HG03520 (cell line): ENCODE results near the gene PAX5.

Experiments
- ATAC-seq: cut with Tn5 transposase; IDR thresholded peaks from one replicate; pipeline ENCODE4 v1.9.1; 2021; ENCODE audit warnings: mild to moderate bottlenecking, moderate library complexity; ENCODE audit not compliant: unreplicated experiment

Gene PAX5

DNA sequence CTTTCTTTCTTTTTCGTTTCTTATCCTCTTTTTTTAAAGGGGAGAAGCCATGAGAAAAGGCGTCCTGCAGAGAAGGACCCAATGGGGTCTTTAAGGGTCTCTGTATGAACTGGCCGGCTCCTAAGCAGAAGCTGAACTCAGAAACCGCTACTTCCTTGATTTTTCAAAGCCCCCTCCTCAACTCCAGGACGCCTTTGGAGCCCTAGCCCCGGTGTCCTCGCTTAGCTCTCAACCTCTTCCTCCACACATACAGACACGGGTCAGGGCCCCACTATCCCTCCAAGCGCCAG lies 8.3 kb downstream of the PAX5 start:
- ATAC-seq = no peak

GRCh38 chr9:37025071-37025822 lies 8.8 kb downstream of the PAX5 start:
- no peak for ATAC-seq

DNA sequence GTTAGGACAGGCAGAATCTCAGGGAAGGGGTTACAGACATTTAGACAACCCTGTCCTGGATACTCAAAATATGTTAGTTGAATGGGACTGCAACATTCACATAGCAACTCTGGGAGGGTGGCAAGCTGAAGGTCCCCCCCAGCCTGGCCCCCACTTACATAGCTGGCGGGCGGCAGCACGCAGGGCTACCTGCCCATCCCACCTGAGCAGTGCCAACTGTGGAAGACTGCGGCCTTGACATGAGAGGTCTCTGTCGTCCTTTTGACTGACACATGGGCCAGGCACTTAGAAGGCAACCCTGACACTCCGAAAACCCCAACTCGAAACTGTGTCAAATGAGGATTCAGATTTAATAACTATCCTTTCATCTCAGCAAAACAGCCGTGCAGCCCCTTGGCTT lies 16.5 kb downstream of the PAX5 start:
- no peak for ATAC-seq

- ATAC-seq = no peak
Observed at GRCh38 chr9:37011530-37011929, 22.5 kb downstream of the PAX5 start.

DNA sequence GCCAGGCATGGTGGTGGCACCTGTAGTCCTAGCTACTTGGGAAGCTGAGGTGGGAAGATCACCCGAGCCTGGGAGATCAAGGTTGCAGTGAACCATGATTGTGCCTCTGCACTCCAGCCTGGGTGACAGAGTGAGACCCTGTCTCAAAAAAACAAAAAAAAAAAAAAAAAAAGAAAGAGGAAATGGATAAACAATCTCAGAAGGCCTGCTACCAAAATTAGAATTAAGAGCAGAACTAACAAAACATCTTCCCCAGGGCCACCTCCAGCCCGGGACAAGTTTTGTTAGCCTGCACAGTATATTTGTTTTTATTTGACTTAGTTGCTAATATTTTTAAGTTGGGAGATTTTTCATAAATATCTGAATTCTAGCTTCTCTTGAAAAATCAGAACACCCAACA lies 23.1 kb downstream of the PAX5 start:
- ATAC-seq = no peak

DNA sequence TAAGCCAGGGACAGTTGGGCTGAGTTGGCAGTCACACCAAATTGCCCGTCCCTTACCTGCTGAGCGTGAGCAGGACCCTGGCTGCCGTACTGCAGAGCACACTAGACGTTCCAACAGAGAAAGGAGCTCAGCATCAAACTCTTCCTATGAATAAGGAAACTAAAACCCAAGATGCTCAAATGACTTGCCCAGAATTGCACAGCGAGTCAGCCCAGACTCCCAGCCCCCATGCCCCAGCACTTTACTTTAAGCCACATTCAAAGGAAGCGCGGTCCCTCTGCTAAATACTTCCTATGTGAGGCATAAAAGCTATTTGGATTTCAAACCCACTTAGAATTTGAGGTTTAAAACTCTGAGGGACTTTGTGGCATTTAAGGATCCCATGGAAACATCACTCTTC lies 23.9 kb downstream of the PAX5 start:
- ATAC-seq = no peak

DNA sequence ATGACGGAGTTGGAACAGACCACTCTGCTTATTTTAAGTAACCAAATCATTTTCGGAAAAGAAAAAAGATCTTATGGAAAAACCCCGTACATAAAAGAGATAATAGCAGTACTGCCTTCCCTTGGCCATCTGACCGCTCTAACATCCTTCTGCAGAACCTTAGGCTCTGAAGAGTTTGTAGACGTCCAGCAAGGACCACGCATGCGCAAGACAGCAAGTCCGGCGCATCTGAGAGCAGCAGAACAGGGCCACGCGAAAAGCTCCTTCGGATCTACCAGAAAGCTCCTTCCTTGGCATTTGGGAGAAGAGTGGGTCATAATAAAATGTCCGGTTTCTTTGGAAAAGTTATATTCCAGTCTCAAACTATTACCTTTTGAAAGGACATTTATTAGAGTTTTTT lies 26.8 kb downstream of the PAX5 start:
- no peak for ATAC-seq

DNA sequence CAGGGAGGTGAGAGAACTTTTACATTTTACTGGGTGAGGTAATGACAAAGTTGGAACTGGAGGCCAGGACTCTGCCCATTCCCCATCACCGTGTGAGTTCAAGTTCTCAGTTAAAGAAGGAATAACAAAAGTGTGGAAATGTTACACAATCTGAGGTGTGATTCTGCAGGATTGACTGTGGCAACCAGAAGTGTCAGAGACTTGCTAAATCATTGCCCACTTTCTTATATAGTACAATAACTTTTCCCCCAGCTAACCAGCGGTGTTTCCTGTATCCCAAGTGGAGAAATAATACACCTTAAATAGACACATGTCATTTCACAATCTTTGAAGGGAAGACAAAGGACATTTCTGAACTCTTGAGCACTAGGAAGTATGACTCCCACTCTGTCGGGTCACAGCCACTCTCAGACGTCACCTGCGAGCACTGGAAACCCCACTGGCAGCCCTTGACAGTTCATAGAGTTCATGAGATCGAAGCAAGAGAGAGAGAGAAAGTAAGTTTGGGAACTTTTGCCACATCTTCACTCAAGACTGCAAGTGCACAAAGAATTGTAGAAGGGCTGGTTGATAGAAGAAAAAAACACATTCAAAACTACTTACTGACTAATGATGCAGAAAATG lies 28.4 kb downstream of the PAX5 start:
- no peak for ATAC-seq

DNA sequence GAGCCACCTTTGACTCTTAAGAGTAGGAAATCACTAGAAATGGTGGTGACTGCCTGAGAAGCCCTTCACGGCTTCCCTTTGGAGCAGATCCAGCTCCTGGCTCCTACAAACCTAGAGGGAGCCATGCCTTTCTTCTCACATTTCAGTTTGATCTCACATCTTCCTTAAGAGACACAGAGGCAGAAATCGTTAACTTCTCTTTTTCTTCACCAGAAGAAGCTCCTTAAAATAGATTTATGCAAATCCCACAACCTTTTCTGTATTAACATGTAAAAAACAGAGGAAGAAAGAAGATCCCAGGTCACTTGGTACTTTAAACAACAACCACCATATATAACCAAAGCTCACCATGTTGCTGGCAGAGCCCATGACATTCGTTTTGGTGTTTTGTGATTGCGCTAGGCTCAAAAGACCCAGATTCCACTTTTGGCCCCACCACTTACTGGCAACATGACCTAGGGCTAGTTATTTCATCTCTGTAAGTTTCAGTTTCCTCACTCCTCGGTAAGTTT lies 29.6 kb downstream of the PAX5 start:
- no peak for ATAC-seq

DNA sequence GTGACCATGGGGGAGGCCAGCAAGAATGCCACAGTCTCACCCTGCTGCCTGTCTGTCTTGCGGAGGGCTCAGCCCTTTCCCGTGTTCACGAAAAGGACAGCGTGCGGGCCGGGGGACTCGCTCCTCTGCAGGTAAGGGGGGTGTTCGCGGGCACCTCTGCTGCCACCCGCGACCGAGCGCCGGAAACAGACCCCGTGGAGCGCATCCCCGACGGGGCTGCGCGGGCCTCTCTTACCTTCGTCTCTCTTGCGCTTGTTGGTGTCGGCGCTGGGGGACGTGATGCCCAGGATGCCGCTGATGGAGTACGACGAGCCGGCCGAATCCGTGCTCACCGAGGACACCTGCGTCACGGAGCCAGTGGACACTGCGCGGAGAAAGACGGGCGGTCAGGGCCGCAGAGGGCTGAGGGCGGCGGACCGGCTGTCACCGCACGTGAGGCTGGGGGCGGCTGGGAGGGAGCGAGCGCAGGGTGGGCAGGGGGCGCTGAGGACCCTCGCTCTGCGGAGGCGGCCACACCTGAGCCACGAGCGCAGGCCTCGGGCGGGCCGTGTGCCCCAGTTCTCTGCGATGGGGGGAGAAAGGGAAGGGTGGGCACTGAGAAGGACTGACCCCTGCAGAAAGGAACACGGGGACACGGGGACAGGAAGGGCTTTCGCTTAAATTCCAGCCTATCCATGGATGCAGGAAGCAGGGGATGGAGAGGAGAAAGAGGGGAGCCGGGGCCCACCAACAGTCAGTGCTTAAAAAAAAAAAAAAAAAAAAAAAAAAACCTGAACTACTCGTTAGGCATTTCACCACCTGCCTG lies 31.5 kb downstream of the PAX5 start:
- ATAC-seq = no peak

- ATAC-seq = no peak
Observed at GRCh38 chr9:37002036-37002412, 32.0 kb downstream of the PAX5 start.

GRCh38 chr9:37001459-37001858 lies 32.6 kb downstream of the PAX5 start:
- no peak for ATAC-seq

GRCh38 chr9:36999728-37000333 lies 34.2 kb downstream of the PAX5 start:
- no peak for ATAC-seq

GRCh38 chr9:36997414-36997813 lies 36.7 kb downstream of the PAX5 start:
- no peak for ATAC-seq

DNA sequence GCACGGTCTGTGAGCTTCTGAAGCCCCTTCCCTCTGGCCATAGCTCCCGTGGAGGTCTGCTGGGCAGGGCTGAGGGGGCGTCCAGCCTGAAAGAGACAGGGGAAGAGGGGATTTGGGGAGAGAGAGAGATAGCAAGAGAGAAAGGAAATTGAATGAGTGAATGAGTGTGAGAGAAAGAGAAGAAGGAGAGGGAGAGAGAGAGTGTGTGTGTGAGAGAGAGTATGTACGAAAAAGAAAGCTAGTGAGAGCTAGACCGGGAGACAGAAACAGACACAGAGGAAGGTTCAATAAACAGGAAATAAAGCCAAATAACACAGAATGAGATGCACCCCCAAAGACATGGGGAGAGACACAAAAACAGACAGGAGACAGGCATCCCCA lies 37.4 kb downstream of the PAX5 start:
- no peak for ATAC-seq

- ATAC-seq = peak; percentile 35
Observed at GRCh38 chr9:36995927-36996705, 38.0 kb downstream of the PAX5 start.

- ATAC-seq = peak; percentile 44
Observed at GRCh38 chr9:36993933-36994764, 39.9 kb downstream of the PAX5 start.

DNA sequence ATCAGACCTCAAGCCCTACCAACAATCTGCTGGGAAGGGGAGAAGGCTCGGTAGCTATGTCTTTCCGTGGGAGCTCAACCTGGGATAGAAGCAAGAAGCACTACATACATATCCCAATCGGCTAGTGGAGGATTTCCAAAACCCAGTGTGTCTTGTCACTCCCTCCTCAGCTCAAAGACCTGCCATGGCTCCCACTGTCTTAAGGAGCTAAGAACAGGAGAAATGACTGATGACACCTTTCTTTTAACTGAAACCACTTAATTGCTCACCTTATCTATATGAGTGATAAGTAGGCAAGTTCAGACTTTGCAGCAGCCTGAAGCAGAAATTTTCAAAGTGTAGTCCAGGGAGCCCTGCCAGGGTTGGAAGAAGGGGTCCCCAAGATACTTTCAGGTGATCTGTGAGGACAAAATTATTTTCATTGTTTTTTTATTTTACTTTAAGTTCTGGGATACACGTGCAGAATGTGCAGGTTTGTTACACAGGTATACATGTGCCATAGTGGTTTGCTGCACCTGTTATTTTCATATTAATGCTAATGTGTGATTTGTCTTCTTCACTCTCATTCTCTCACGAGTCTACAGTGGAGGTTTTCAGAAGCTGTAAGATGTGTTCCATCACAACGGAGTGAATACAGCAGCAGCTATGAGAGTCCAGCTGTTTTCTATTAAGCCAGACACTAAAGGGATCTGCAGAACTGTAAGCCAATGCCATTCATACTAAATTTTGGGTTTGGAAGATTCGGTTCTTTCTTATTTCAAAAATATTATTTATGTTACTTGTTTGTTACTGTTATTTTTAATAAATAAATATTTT lies 41.4 kb downstream of the PAX5 start:
- ATAC-seq = no peak

- no peak for ATAC-seq
Observed at GRCh38 chr9:36991516-36992134, 42.4 kb downstream of the PAX5 start.
